AG04449 (cell line): Measurements from ENCODE around the gene GJC1.

ENCODE experiments used
- CTCF ChIA-PET: fragments of 350-600 bp; formaldehyde crosslinking; extraction: SDS; loops from one replicate; lab custom pipeline; 2021; ENCODE audit warnings: antibody characterized with exemption; lab: Yijun Ruan, JAX
- POLR2A ChIA-PET: fragments of 400-600, 350-600 bp; formaldehyde crosslinking; extraction: SDS; loops from one replicate; lab custom pipeline; 2020; ENCODE audit warnings: antibody characterized with exemption, inconsistent platforms; lab: Yijun Ruan, JAX
- DNase-seq: peaks from one replicate; pipeline ENCODE4 v3.0.0-alpha.2; 2010; ENCODE audit warnings: low read depth, low spot score
- H3K4me3 ChIP-seq: 2 replicates; pipeline ENCODE4 v1.5.1; 2011; ENCODE audit warnings: low read depth, mild to moderate bottlenecking, control low read depth, low read length
- TF ChIP-seq, protein P1 (sequence below): IDR thresholded peaks from one replicate; pipeline ENCODE4 v1.5.1; 2011; ENCODE audit warnings: mild to moderate bottlenecking, moderate library complexity, low read length, control low read depth, inconsistent platforms; ENCODE audit not compliant: insufficient read depth; ENCODE audit errors: missing control alignments

The GJC1 gene

GRCh38 chr17:44779211-44780025 lies 50.7 kb downstream of the GJC1 start:
- H3K4me3 ChIP-seq, result peak overlapping the region; percentile 57
- ChIA-PET CTCF (interaction anchor here (0.8 to 18.3 kb wide), 40 partner anchors 8 to 356 kb away, joined by 3 to 823 read pairs (median 5); partner anchors contain the start of genes ACBD4, EFTUD2 and HIGD1B), POLR2A (interaction anchor here (0.6 to 1.0 kb wide), 3 partner anchors 16 to 66 kb away, joined by 3 read pairs; no protein-coding TSS in a partner anchor)
- peak; percentile 19 for DNase-seq
- TF ChIP-seq, protein P1, sequence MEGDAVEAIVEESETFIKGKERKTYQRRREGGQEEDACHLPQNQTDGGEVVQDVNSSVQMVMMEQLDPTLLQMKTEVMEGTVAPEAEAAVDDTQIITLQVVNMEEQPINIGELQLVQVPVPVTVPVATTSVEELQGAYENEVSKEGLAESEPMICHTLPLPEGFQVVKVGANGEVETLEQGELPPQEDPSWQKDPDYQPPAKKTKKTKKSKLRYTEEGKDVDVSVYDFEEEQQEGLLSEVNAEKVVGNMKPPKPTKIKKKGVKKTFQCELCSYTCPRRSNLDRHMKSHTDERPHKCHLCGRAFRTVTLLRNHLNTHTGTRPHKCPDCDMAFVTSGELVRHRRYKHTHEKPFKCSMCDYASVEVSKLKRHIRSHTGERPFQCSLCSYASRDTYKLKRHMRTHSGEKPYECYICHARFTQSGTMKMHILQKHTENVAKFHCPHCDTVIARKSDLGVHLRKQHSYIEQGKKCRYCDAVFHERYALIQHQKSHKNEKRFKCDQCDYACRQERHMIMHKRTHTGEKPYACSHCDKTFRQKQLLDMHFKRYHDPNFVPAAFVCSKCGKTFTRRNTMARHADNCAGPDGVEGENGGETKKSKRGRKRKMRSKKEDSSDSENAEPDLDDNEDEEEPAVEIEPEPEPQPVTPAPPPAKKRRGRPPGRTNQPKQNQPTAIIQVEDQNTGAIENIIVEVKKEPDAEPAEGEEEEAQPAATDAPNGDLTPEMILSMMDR, result peak; percentile 86

DNA sequence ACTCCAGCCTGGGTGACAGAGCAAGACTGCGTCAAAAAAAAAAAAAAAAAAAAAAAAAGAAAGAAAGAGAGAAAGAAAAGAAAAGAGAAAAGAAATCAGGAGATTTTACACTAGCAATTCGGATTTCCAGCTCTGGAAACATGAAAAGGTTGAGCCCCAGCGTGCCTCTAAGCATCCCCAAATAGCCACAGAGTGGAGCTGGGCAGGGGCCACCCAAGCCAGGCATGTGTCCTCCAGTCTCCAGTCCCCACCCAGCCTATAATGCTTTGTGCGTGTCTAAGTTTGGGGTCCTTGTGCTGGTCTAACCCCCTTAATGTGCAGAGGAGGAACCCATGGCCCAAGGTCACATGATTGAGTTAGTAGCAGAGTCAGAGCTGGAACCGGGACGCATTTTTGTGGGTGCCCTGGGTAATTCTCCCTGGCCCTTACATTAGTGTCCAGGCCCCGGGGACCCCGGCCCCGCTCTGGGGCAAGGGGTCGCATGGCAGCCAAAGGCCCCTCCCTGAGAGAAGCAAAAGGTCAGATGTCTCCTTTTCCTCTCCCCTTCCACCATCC lies 51.4 kb downstream of the GJC1 start:
- TF ChIP-seq, protein P1, result no peak
- DNase-seq, result no peak
- POLR2A ChIA-PET, result interaction anchor here (1.0 kb wide), 1 partner anchor 17 kb away, joined by 3 read pairs; no protein-coding TSS in a partner anchor
- peak overlapping the region; percentile 57 for H3K4me3 ChIP-seq
- CTCF ChIA-PET, result interaction anchor here (0.8 to 18.3 kb wide), 38 partner anchors 9 to 356 kb away, joined by 3 to 823 read pairs (median 6); partner anchors contain the start of genes ACBD4, EFTUD2 and HIGD1B

DNA sequence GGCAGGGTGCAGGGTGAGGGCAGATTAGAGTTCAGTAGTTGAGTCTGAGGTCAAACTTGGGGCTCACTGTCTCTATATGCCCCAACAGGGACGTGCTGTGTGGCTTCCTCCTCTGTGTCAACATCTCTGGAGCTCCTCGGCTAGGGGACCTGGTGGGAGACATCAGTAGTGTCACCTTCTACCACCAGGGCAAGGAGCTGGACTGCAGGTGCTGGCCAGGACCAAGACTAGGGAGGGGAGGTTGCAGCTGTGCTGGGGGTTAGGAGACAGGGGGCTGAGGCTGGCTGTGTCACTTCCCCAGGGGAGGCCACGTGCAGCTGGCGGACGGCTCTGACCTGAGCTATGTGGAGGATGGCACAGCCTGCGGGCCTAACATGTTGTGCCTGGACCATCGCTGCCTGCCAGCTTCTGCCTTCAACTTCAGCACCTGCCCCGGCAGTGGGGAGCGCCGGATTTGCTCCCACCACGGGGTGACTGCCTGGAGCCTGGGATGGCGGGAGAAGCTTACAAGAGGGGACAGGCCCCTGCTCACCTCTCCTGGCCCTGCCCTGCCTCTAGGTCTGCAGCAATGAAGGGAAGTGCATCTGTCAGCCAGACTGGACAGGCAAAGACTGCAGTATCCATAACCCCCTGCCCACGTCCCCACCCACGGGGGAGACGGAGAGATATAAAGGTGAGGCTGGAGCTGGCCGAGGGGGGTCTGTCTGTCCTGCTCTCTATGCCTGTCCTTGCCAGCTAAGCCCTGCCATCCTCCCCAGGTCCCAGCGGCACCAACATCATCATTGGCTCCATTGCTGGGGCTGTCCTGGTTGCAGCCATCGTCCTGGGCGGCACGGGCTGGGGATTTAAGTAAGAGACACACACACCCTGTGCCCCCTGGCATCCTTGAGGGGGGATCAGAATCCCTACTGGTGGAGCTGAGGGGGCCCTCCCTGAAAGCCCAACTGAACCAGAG lies 52.4 kb downstream of the GJC1 start:
- no peak overlapping the region for H3K4me3 ChIP-seq
- CTCF ChIA-PET, result interaction anchor here (0.8 to 18.3 kb wide), 29 partner anchors 8 to 358 kb away, joined by 3 to 823 read pairs (median 10); partner anchors contain the start of genes ACBD4, EFTUD2 and HIGD1B
- TF ChIP-seq, protein P1, result no peak
- POLR2A ChIA-PET, result no interaction called here
- DNase-seq, result no peak

DNA sequence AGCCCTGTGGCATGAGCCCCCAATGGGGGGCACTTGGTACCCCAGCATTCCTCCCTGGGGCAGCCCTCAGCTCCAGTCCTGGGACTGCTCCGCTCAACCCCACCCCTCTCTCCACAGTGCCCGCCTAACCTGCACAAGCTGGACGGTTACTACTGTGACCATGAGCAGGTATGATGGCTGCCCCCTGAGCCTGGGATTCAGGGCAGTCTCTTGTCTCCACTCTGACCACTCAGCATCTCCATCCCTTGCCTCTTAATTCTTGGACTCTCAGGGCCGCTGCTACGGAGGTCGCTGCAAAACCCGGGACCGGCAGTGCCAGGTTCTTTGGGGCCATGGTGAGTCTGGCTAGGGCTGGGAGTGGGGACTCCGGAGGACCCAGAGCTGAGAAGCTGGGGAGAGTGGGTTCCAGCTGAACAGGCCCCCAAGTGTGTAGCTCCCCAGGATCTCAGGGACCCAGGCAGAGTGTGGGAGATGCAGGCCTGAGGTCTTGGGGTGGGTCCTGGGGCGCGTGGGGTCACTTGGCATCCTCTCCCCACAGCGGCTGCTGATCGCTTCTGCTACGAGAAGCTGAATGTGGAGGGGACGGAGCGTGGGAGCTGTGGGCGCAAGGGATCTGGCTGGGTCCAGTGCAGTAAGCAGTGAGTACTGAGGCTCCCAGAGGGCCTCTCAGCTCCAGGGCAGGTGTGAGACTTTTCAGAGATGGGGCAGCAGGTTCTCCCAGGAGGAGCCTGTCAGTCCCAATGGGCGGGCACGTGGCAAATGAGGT lies 53.3 kb downstream of the GJC1 start:
- ChIA-PET CTCF (interaction anchor here (0.9 to 18.3 kb wide), 14 partner anchors 9 to 358 kb away, joined by 3 to 823 read pairs (median 16); partner anchors contain the start of genes ACBD4 and HIGD1B), POLR2A (no interaction called here)
- TF ChIP-seq, protein P1, result no peak
- no peak overlapping the region for H3K4me3 ChIP-seq
- no peak for DNase-seq
